MM.1S (cell line): ENCODE data around the gene KIRREL2.
"Not testable (repeated sequence)": the region's sequence is repeated elsewhere in the genome, so short reads cannot be mapped to it uniquely, and the experiment has no call there.

Source experiments
- CTCF ChIP-seq: fragments of 300-600 bp; sonication (generic); IDR thresholded peaks from 2 replicates; pipeline ENCODE4 v1.5.1; 2016; ENCODE audit warnings: antibody characterized with exemption, low read length, mixed read lengths
- EZH2 ChIP-seq: fragments of 300-600 bp; sonication (generic); optimal IDR thresholded peaks from 2 replicates; pipeline ENCODE3; 2017; ENCODE audit warnings: low read depth, mild to moderate bottlenecking, antibody characterized with exemption, low read length, mixed read lengths
- EZH2phosphoT487 ChIP-seq: fragments of 300-600 bp; sonication (generic); IDR thresholded peaks from 2 replicates; pipeline ENCODE4 v1.6.1; 2018; ENCODE audit warnings: antibody characterized with exemption, low read length

- not testable (repeated sequence) for TF ChIP-seq CTCF, EZH2phosphoT487, EZH2
Measured at GRCh38 chr19:35870124-35870736, 13.5 kb downstream of the KIRREL2 start.
